ENCODE results near the gene SMYD3.

DNA sequence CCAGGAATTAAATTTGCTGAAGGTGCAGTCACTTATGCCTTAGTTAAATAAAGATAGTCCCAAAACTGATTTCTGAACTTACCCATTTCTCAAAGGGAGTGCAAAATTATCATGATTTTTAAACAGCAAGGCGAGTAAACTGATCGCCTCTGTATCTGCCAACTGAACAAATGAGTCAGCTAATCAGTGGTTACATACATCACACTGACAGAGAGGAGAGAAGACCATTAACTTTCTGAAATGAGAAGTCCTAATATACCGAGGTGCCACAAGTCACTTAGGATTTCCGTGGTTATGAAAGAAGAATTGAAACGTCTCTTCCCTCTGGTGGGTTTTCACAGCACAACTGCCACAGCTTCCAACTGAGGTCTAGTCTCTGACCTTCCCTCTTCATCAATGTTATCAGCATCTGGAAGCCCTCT lies 400.7 kb downstream of the SMYD3 start:
- TF ChIP-seq, protein P1, sequence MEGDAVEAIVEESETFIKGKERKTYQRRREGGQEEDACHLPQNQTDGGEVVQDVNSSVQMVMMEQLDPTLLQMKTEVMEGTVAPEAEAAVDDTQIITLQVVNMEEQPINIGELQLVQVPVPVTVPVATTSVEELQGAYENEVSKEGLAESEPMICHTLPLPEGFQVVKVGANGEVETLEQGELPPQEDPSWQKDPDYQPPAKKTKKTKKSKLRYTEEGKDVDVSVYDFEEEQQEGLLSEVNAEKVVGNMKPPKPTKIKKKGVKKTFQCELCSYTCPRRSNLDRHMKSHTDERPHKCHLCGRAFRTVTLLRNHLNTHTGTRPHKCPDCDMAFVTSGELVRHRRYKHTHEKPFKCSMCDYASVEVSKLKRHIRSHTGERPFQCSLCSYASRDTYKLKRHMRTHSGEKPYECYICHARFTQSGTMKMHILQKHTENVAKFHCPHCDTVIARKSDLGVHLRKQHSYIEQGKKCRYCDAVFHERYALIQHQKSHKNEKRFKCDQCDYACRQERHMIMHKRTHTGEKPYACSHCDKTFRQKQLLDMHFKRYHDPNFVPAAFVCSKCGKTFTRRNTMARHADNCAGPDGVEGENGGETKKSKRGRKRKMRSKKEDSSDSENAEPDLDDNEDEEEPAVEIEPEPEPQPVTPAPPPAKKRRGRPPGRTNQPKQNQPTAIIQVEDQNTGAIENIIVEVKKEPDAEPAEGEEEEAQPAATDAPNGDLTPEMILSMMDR (IDR thresholded peaks at IDR 0.05) = no peak
- TF ChIP-seq POLR2A (IDR thresholded peaks at IDR 0.05) = no peak
